SH-SY5Y (cell line): ENCODE results near the gene ASB4.

Experiments used
- GATA2 ChIP-seq: IDR thresholded peaks from 2 replicates; pipeline ENCODE4 v1.6.1; 2011; ENCODE audit warnings: mild to moderate bottlenecking, low read depth, low read length
- GATA3 ChIP-seq: IDR thresholded peaks from 2 replicates; pipeline ENCODE4 v1.6.1; 2011; ENCODE audit warnings: low read depth, mild to moderate bottlenecking, low read length, moderate library complexity

DNA sequence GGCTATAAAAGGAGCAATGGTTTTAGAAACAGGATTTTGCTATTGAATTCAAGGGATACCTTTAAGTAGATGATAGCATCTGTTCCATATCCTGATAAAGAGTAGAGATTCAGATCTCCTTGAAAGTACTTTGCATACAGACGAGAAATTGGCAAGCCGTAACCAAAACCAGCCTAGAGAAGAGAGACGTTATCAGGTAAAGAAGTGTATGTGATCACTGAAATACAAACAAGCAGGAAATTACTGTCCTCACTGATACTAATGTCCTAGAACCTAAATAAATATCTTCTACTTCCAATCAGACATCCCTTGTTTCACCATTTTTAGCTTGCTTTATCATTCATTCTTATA, 101.2 kb downstream of the ASB4 start:
- TF ChIP-seq GATA3 (no peak), GATA2 (no peak)
